PC-3 (cell line): ENCODE data around the gene VPREB3.

Experiments
- EZH2 ChIP-seq: fragments of 300-600 bp; sonication (generic); IDR thresholded peaks from one replicate; pipeline ENCODE4 v1.6.1; 2017; ENCODE audit warnings: antibody characterized with exemption, mild to moderate bottlenecking, low read length; ENCODE audit not compliant: unreplicated experiment
- TF ChIP-seq, protein P1 (sequence below): fragments of 300-600 bp; sonication (generic); conservative IDR thresholded peaks from 2 replicates; pipeline ENCODE4 v1.5.1; 2017; ENCODE audit warnings: antibody characterized with exemption, low read depth, mild to moderate bottlenecking, low read length

GRCh38 chr22:23743303-23743705 lies 10.9 kb downstream of the VPREB3 start:
- no peak for TF ChIP-seq EZH2
- TF ChIP-seq, protein P1, sequence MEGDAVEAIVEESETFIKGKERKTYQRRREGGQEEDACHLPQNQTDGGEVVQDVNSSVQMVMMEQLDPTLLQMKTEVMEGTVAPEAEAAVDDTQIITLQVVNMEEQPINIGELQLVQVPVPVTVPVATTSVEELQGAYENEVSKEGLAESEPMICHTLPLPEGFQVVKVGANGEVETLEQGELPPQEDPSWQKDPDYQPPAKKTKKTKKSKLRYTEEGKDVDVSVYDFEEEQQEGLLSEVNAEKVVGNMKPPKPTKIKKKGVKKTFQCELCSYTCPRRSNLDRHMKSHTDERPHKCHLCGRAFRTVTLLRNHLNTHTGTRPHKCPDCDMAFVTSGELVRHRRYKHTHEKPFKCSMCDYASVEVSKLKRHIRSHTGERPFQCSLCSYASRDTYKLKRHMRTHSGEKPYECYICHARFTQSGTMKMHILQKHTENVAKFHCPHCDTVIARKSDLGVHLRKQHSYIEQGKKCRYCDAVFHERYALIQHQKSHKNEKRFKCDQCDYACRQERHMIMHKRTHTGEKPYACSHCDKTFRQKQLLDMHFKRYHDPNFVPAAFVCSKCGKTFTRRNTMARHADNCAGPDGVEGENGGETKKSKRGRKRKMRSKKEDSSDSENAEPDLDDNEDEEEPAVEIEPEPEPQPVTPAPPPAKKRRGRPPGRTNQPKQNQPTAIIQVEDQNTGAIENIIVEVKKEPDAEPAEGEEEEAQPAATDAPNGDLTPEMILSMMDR = no peak
